ENCODE results near the gene EIF2B2. TPM values are rescaled to one million over a fixed set of nuclear protein-coding genes. Genes with fewer than 3 reads are reported as not detected.

EIF2B2 gene
- total and polyA plus RNA-seq, 4 donors = 23.2 to 56.8 (median 47.1) TPM

GRCh38 chr14:74960736-74961135 is 42.0 kb upstream of the EIF2B2 start:
- Histone ChIP-seq H3K36me3 (ENCODE audit: control insufficient read depth, insufficient read depth, low read length) (no peaks in the 10 kb centered on the region), H3K27me3 (ENCODE audit: control insufficient read depth, insufficient read depth, low read length) (no peaks in the 10 kb centered on the region), H3K9me3 (ENCODE audit: control insufficient read depth, insufficient read depth, low read length) (no peaks in the 10 kb centered on the region), H3K4me1 (ENCODE audit: control insufficient read depth, insufficient read depth, low read length) (peaks cover 29% of the 10 kb centered on the region), H3K4me3 (ENCODE audit: low read depth, low read length) (no peak overlapping the region), H3K27ac (ENCODE audit: low read depth, low read length) (no peak overlapping the region)
- no peak for DNase-seq (ENCODE audit: low read depth in 4 of 6, low spot score in 6 of 6)
- 92% methylated on average over 2 of the region's 4 CpGs for WGBS (ENCODE audit: insufficient coverage)

DNA sequence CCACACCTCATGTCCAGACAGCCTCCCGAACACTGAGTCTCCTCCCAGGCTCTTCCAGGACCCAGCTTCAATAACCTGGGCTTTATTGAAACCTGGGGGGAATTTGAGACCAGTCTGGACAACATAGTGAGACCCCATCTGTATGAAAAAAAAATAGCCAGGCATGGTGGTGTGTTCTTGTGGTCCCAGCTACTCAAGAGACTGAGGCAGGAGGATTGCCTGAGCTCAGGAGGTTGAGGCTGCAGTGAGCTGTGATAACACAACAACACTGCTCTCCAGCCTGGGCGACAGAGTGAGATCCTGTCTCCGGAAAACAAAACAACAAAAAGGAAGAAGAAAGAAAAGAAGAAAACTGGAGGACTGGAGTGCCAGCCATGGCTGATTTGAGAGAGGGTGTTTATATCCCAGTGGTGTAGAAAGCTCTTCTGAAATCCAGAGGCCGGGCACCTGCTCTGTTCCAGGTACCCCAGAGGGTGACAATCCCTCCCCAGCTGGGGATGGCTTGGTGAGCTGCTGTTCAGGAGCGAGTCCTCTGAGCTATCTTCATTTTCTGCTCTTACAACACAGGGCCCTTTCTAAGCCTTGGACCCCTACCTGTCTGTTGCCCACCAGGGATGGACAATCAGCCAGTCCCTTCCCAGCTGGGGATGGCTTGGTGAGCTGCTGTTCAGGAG is 41.3 kb upstream of the EIF2B2 start:
- peaks cover 24% of the 10 kb centered on the region for H3K4me1 ChIP-seq (ENCODE audit: control insufficient read depth, insufficient read depth, low read length)

GRCh38 chr14:74962046-74962445 is 40.7 kb upstream of the EIF2B2 start:
- Histone ChIP-seq H3K36me3 (ENCODE audit: control insufficient read depth, insufficient read depth, low read length) (no peaks in the 10 kb centered on the region), H3K4me3 (ENCODE audit: low read depth, low read length) (no peak overlapping the region), H3K4me1 (ENCODE audit: control insufficient read depth, insufficient read depth, low read length) (peaks cover 19% of the 10 kb centered on the region), H3K27me3 (ENCODE audit: control insufficient read depth, insufficient read depth, low read length) (no peaks in the 10 kb centered on the region), H3K9me3 (ENCODE audit: control insufficient read depth, insufficient read depth, low read length) (no peaks in the 10 kb centered on the region), H3K27ac (ENCODE audit: low read depth, low read length) (no peak overlapping the region)
- WGBS (ENCODE audit: insufficient coverage) = 38% methylated on average over 8 of the region's 11 CpGs
- no peak for DNase-seq (ENCODE audit: low read depth in 4 of 6, low spot score in 6 of 6)

More for the DNA sequence above, 41.3 kb upstream of the EIF2B2 start:
- Histone ChIP-seq H3K9me3 (ENCODE audit: control insufficient read depth, insufficient read depth, low read length) (no peaks in the 10 kb centered on the region), H3K27me3 (ENCODE audit: control insufficient read depth, insufficient read depth, low read length) (no peaks in the 10 kb centered on the region), H3K4me3 (ENCODE audit: low read depth, low read length) (no peak overlapping the region), H3K36me3 (ENCODE audit: control insufficient read depth, insufficient read depth, low read length) (no peaks in the 10 kb centered on the region), H3K27ac (ENCODE audit: low read depth, low read length) (no peak overlapping the region)
- WGBS (ENCODE audit: insufficient coverage) = 50% methylated on average over 3 of the region's 5 CpGs
- no peak for DNase-seq (ENCODE audit: low read depth in 4 of 6, low spot score in 6 of 6)

DNA sequence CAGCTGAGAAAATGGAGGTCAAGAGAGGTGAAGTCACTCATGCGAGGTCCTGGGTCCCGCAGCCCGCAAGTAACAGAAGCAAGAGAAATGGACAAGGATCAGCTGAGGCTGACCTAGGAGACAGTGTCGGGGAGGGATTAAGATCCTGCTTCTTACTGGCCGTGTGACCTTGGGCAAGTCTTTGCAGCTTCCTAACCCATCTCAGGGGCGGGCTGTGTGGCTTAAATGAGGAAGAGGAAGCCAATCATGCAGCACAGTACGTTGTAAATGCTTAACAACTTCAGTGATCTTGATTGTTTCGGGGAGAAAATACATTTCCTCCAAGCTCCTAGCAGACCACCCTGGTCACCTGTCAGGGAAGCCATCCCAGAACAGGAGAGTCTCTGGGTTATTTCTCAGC is 40.2 kb upstream of the EIF2B2 start:
- Histone ChIP-seq H3K27ac (ENCODE audit: low read depth, low read length) (no peak overlapping the region), H3K4me1 (ENCODE audit: control insufficient read depth, insufficient read depth, low read length) (peaks cover 19% of the 10 kb centered on the region), H3K4me3 (ENCODE audit: low read depth, low read length) (no peak overlapping the region), H3K27me3 (ENCODE audit: control insufficient read depth, insufficient read depth, low read length) (no peaks in the 10 kb centered on the region), H3K36me3 (ENCODE audit: control insufficient read depth, insufficient read depth, low read length) (no peaks in the 10 kb centered on the region), H3K9me3 (ENCODE audit: control insufficient read depth, insufficient read depth, low read length) (no peaks in the 10 kb centered on the region)
- DNase-seq (ENCODE audit: low read depth in 4 of 6, low spot score in 6 of 6) = no peak
- 75% methylated on average over 5 of the region's 8 CpGs for WGBS (ENCODE audit: insufficient coverage)

GRCh38 chr14:74963178-74963704 is 39.5 kb upstream of the EIF2B2 start:
- Histone ChIP-seq H3K4me1 (ENCODE audit: control insufficient read depth, insufficient read depth, low read length) (peaks cover 19% of the 10 kb centered on the region), H3K36me3 (ENCODE audit: control insufficient read depth, insufficient read depth, low read length) (no peaks in the 10 kb centered on the region), H3K9me3 (ENCODE audit: control insufficient read depth, insufficient read depth, low read length) (no peaks in the 10 kb centered on the region), H3K4me3 (ENCODE audit: low read depth, low read length) (no peak overlapping the region), H3K27me3 (ENCODE audit: control insufficient read depth, insufficient read depth, low read length) (no peaks in the 10 kb centered on the region), H3K27ac (ENCODE audit: low read depth, low read length) (no peak overlapping the region)
- 64% methylated on average over 9 of the region's 12 CpGs for WGBS (ENCODE audit: insufficient coverage)
- no peak for DNase-seq (ENCODE audit: low read depth in 4 of 6, low spot score in 6 of 6)

DNA sequence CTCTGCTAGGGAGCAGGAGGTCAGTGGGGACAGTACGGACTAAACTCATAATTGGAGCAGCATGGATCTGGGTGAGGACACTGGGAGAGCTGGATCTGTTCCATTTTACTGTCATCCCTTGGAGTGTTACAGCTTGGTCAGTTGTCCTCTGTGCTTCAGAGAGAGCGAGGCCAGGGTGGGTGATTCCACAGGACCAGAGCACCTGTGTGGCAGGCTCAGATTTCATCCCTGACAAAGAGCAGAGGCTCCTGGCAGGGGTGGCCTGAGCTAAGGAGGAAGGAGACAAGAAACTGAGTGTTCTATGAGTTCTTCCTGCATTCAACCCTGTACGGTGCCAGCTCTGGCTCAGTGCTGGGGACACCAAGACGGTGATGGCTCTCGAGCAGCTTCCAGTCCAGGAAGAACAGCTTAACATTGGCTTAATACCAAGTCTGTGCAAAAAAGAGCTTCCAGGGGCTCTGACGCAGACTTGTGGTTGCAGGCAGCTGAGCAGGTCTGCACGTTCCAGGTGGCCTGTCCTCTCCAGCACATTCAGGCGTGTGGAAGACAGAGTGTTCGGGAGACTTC is 38.9 kb upstream of the EIF2B2 start:
- Histone ChIP-seq H3K4me1 (ENCODE audit: control insufficient read depth, insufficient read depth, low read length) (peaks cover 19% of the 10 kb centered on the region), H3K36me3 (ENCODE audit: control insufficient read depth, insufficient read depth, low read length) (no peaks in the 10 kb centered on the region), H3K27ac (ENCODE audit: low read depth, low read length) (no peak overlapping the region), H3K4me3 (ENCODE audit: low read depth, low read length) (no peak overlapping the region), H3K9me3 (ENCODE audit: control insufficient read depth, insufficient read depth, low read length) (no peaks in the 10 kb centered on the region), H3K27me3 (ENCODE audit: control insufficient read depth, insufficient read depth, low read length) (no peaks in the 10 kb centered on the region)
- no peak for DNase-seq (ENCODE audit: low read depth in 4 of 6, low spot score in 6 of 6)
- 60% methylated on average over 9 of the region's 9 CpGs for WGBS (ENCODE audit: insufficient coverage)

DNA sequence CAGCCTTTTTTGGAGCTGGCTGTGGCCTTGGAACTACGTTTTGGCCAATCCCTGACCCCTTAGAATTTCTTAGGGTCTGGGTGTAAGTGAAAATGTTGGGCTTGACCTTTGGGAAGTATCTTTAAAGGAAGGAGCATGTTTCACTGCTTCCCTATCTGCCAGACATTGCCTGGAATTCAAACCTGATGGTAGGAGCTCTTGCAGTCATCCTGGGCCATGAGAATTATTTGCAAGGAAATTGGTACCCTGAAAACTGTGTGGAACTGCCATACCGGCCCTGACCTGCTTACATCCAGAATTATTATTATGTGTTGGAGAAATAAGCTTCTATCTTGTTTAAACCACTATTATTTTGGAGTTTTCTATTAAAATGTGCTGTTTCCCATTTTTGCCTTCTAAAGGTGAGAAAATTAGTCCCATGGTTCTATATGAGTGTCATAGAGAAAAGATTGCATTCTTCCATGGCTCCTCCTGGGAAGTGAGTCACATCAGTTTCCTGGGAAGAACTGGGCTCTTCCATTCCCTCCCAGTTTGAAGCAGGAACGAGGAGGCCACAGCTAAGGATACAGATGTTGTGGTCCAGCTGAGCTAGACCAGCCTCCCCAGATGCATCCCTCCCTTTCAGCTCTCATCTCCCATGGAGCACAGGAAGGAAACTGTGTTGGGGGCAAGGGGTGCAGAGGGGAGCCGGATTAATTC is 37.8 kb upstream of the EIF2B2 start:
- no peak overlapping the region for H3K4me3 ChIP-seq (ENCODE audit: low read depth, low read length)
- H3K4me1 ChIP-seq (ENCODE audit: control insufficient read depth, insufficient read depth, low read length) = peaks cover 19% of the 10 kb centered on the region
- no peaks in the 10 kb centered on the region for H3K27me3 ChIP-seq (ENCODE audit: control insufficient read depth, insufficient read depth, low read length)
- no peak for DNase-seq (ENCODE audit: low read depth in 4 of 6, low spot score in 6 of 6)
- no peaks in the 10 kb centered on the region for H3K9me3 ChIP-seq (ENCODE audit: control insufficient read depth, insufficient read depth, low read length)
- H3K27ac ChIP-seq (ENCODE audit: low read depth, low read length) = no peak overlapping the region
- H3K36me3 ChIP-seq (ENCODE audit: control insufficient read depth, insufficient read depth, low read length) = no peaks in the 10 kb centered on the region
- 86% methylated on average over 1 of the region's 4 CpGs for WGBS (ENCODE audit: insufficient coverage)

- H3K36me3 ChIP-seq (ENCODE audit: control insufficient read depth, insufficient read depth, low read length) = no peaks in the 10 kb centered on the region
- no peaks in the 10 kb centered on the region for H3K9me3 ChIP-seq (ENCODE audit: control insufficient read depth, insufficient read depth, low read length)
- H3K4me1 ChIP-seq (ENCODE audit: control insufficient read depth, insufficient read depth, low read length) = peaks cover 16% of the 10 kb centered on the region
- no peak overlapping the region for H3K4me3 ChIP-seq (ENCODE audit: low read depth, low read length)
- H3K27me3 ChIP-seq (ENCODE audit: control insufficient read depth, insufficient read depth, low read length) = no peaks in the 10 kb centered on the region
- WGBS (ENCODE audit: insufficient coverage) = 69% methylated on average over 2 of the region's 5 CpGs
- no peak for DNase-seq (ENCODE audit: low read depth in 4 of 6, low spot score in 6 of 6)
- H3K27ac ChIP-seq (ENCODE audit: low read depth, low read length) = no peak overlapping the region
Observed at GRCh38 chr14:74965486-74966153, 37.1 kb upstream of the EIF2B2 start.

- DNase-seq (ENCODE audit: low read depth in 4 of 6, low spot score in 6 of 6) = peak in 1 of 6 donors; percentile 44
- H3K4me1 ChIP-seq (ENCODE audit: control insufficient read depth, insufficient read depth, low read length) = peaks cover 4% of the 10 kb centered on the region
- no peaks in the 10 kb centered on the region for H3K36me3 ChIP-seq (ENCODE audit: control insufficient read depth, insufficient read depth, low read length)
- H3K4me3 ChIP-seq (ENCODE audit: low read depth, low read length) = no peak overlapping the region
- H3K9me3 ChIP-seq (ENCODE audit: control insufficient read depth, insufficient read depth, low read length) = no peaks in the 10 kb centered on the region
- no peak overlapping the region for H3K27ac ChIP-seq (ENCODE audit: low read depth, low read length)
- WGBS (ENCODE audit: insufficient coverage) = 86% methylated on average over 1 of the region's 1 CpG
- no peaks in the 10 kb centered on the region for H3K27me3 ChIP-seq (ENCODE audit: control insufficient read depth, insufficient read depth, low read length)
Observed at GRCh38 chr14:74968811-74969210, 33.9 kb upstream of the EIF2B2 start.
